D341Med (cell line): ENCODE measurements around the gene KDM4F.

Experiments
- DNase-seq: peaks from one replicate; pipeline ENCODE4 v3.0.0; 2012; ENCODE audit warnings: low spot score

Gene KDM4F

DNA sequence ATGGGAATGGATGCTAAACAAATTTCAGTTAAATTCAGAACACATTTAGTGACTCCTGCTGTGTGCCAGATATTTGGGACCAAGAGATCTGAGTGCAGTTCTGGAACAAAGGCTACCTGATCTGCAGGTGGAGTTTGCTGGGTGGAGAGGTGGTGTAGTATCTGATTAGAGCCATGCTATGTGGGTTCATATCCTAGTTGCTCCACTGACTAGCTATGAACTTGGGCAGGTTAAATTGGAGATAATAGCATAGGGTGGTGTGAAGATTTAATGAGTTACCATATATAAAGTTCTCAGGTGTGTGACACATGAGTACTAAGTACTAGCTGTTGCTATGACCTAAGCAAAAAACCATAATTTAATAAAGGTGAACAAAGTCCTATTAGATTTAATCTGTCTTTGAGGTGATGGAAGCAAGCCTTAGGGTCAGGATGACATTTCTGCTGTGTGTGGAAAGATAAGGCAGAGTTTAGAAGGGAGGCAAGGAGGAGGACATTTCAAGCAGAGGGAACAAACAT is 42.5 kb downstream of the KDM4F start:
- DNase-seq: no peak

DNA sequence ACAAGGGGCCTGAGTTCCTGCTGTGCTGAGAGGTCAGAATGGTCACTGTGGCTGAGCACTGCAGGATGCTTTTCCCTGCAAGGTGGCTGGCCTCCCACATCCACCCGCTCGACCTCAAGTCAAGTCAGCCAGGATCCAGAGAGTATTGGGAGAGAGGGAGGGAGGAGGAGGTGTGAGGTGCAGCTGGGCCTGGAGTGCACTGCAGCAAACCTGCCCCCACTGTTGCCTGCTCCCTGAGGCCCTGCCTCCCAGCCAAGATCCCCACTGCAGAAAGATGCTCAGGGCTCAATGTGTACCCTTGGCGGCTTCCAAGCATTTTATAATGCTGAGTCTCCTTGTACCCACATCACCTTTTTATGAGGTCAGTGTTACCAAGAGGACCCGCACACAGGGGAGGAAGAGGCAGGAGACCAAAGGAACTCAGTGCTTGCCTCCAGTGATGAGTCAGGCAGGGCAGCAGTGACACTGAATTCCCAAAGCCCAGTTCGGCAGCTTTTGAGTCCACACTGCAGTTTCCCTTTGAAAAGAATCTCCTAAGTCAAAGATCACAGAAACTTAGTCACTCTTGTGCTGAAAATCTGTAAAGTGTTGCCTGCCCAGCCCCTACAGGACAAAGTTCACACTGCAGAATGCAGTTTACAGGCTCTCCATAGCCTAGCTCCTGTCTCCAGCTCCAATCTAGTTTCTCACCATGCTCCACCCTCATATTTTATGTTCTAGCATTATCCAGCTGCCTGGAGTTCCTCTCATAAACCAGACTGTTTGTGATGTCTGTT is 43.5 kb downstream of the KDM4F start:
- no peak for DNase-seq

DNA sequence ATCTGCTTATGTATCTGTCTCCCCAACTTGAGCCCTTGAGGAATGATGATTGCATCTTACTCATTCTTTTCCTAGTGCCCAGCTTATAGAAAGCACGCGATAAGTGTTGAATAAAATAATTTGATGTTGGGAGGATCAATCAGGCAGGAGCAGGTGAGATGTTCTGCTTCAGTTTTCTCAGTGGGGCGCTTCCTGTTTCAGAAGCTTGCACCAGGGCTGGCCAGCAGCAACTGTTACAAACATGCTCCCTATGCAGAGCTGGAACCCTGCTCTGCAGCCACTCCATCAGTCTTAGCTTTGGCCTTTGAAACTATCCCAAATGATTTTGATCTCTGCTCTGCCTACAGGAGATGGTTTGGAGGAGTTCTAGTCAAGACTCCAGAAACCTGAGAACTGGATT is 44.3 kb downstream of the KDM4F start:
- DNase-seq: no peak

DNA sequence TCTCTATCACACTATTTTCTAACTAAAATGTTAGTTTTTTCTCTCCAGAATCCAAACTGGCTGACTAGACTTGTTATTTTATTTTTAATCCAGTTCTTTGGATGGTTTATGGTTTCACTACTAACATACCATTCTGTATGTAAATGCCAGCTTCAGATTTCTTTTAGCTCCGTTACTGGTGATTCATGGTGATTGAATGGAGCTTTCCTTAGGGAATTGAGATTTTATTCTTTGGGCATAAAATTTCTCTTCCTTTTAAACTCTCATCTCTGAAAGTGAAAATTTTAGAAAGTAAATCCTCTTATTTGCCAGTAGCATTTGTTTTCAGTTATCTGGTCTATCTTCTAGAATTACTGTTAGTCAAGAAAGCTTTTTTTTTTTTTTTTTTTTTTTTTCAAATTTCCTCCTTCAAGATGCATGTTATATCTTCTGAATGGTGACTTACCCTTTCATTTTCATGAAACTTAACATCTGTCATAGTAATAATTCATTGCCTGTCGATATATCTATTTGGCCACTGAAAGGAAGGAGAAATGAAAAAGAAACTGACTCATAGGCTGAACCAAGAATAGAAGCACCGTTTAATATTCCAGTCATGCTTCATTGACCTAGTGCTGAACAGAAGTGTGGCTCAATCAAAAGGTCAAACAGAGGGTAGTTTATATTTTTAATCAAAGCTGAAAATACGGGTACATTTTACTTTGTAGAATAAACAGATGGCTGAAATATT is 46.8 kb downstream of the KDM4F start:
- DNase-seq: no peak

DNA sequence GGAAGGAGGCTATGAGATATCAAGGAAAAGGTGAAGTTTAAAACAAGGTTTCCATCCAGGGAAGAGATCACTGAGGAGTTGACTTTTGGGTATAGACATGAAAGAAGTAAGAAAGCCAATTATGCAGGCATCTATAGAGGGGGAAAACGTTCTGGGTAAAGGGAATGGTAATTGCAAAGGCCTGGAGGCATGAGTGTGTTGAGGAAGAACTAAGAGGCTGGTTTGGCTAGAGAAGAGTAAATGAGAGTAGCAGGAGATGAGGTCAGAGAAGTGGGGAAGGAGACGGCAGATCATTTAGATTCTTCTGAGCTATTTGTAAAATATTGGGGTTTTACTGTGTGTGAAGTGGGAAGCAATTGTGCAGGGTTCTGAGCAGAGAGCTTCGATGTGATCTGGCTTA is 48.0 kb downstream of the KDM4F start:
- DNase-seq: no peak

DNA sequence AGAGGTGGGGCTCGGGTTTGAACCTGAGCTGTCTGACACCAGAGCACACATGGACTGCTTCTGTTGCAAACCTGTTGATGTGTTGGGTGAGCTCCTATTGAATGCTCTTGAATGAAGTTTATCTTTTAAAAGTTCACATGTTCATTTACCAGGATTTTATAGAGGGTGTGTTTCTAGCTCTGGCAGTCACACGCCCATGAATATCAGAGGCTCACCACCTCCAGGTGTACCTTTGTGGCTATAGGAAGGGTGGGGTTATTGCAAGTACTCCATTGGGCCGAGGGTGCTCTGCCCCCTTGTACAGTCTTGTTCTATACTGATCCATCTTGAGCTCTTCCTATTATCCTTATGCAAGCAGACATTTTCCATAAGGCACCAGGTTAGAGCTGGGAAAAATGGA is 49.6 kb downstream of the KDM4F start:
- DNase-seq: no peak

DNA sequence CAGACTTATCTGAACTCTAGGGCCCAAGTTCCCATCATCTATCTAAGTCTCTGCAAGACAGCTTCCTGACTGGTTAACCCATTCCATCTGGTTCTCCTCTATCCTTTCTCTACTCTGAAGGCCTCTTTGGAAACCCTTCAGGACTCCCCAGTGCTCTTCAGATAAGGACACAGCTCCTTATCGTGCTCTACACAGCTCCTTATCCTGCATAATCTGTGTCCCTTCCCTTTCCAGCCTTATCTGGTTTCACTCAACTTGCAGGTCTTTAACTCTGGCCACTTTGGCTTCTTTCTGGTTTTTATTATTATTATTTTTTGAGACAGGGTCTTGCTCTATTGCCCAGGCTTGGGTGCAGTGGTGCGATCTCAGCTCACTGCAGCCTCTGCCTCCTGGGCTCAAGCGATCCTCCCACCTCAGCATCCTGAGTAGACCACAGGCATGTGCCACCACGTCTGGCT is 51.0 kb downstream of the KDM4F start:
- no peak for DNase-seq
